HG03354 (cell line): ENCODE measurements around the gene MYBPHL.

Source experiments
- ATAC-seq: cut with Tn5 transposase; IDR thresholded peaks from one replicate; pipeline ENCODE4 v1.9.1; 2021; ENCODE audit warnings: mild to moderate bottlenecking; ENCODE audit not compliant: unreplicated experiment, poor library complexity, severe bottlenecking

MYBPHL gene

GRCh38 chr1:109282497-109282951, 24.3 kb downstream of the MYBPHL start:
- ATAC-seq: no peak

DNA sequence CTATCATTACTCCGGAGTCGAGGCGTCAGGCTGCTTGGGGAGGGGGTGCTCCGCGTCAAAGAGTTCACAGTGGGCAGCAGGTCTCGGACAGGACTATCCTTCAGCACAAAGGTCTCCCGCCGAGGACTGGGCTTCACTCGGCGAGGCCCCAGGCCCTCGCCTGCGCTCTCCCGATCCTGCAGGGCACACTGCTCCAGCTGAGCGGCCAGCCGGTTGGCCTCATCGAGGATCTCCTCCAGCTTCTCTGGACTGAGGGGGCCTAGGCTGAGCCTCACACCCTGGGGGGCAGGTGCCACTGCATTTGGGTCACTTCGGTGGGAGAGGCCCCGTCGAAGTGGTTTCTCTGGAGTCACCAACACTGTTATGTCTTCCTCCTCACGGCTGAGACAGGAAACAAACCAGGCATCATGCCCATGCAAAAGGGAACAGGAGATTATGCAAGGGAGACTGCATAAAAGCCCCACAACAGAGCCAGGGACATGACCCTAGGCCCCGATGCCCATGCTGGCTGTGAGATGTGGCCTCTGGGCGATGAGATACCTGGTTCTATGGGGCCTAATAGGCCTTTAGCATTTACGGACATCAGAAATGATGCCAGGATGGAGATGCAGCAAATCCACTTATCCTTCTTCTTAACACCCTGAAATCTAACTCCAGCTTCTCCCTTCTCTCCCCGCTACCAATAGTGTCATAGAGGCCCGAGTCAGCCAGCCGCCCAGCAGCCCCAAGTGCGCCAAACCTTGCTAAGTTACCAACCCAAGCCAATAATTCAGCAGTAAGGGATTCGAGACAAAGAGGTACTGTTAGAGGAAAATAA, 24.9 kb downstream of the MYBPHL start:
- ATAC-seq: no peak

- ATAC-seq: no peak
These were observed 25.9 kb downstream of the MYBPHL start for GRCh38 chr1:109280862-109281261.

- no peak for ATAC-seq
These were observed 27.1 kb downstream of the MYBPHL start for GRCh38 chr1:109279615-109280278.

- peak; percentile 92 for ATAC-seq
These were observed 29.2 kb downstream of the MYBPHL start for GRCh38 chr1:109277434-109278204.

GRCh38 chr1:109275706-109276345, 31.0 kb downstream of the MYBPHL start:
- no peak for ATAC-seq

- no peak for ATAC-seq
These were observed 32.0 kb downstream of the MYBPHL start for GRCh38 chr1:109274533-109275476.

GRCh38 chr1:109273570-109274288, 33.1 kb downstream of the MYBPHL start:
- no peak for ATAC-seq

- ATAC-seq: no peak
These were observed 33.8 kb downstream of the MYBPHL start for GRCh38 chr1:109272831-109273547.

DNA sequence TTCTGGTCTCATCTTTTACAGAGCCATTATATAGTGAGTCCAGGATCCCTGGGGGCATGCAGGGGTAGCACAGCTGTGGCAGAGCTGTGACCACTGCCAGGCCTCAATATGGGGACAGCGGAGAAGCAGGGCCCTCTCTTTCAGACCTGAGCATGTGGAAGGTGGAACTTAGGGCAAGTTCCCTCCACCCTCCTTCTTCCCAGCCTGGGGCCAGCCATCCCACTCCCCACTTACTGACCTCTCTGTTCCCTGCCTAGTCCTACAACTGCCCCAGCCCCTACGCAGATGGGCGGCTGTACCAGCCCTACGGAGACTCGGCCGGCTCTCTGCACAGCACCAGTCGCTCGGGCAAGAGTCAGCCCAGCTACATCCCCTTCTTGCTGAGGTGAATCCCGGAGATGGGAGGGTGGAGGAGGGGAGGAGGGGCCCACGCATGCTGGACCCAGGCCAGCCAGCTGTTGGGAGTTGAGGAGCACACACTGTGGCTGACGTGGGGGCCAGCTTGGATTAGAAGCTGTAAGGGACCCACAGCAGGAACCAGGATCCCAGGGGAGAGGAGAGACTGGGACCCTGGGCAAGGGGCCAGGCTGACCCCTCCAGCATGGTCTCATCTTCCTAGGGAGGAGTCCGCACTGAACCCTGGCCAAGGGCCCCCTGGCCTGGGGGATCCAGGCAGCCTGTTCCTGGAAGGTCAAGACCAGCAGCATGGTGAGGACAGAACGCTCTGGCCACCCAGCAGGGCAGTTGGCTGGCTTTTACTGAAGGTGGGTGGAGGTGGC, 34.6 kb downstream of the MYBPHL start:
- ATAC-seq: no peak

DNA sequence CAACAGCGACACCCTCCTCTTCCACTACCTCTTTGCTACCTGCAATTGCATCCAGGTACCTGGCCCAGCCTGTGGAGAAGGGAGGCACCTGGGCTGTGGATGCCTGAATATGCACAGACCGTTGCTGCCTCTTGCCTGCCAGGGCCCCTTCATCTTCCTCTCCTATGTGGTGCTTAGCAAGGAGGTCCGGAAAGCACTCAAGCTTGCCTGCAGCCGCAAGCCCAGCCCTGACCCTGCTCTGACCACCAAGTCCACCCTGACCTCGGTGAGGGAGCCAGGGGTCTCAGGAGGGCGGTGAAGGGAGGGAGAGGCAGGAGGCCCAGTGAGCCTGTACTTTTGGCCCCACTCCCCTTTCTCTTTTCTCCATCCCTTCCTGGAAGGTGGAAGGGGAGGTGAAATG, 35.4 kb downstream of the MYBPHL start:
- ATAC-seq: no peak

GRCh38 chr1:109270623-109271317, 36.0 kb downstream of the MYBPHL start:
- ATAC-seq: no peak

- no peak for ATAC-seq
These were observed 36.7 kb downstream of the MYBPHL start for GRCh38 chr1:109269981-109270622.

DNA sequence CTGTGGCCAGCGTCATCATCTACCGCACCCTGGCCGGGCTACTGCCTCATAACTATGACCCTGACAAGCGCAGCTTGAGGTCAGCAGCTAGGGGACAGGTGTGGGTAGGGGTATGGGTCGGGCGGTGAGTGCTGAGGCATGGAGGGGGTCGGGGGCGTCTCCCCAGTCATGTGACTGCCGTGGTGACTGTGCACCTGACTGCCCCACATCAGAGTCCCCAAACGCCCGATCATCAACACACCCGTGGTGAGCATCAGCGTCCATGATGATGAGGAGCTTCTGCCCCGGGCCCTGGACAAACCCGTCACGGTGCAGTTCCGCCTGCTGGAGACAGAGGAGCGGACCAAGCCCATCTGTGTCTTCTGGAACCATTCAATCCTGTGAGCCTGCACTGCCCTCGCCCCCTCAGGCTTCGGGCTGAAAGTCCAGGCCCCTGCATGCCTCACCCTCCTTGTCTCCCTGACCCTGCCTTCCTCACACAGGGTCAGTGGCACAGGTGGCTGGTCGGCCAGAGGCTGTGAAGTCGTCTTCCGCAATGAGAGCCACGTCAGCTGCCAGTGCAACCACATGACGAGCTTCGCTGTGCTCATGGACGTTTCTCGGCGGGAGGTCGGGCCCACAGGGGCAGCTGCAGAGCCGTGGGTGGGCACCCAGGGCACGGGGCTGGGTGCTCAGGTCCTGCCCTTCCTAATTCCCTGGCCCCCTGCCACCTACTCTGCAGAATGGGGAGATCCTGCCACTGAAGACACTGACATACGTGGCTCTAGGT, 37.4 kb downstream of the MYBPHL start:
- ATAC-seq: no peak
